Activated naive CD8-positive, alpha-beta T cell treated with anti-CD3 and anti-CD28 coated beads, Interleukin-2, amount 50 U/mL, for 24 hours (primary cell): ENCODE measurements around the gene CCT8L2.
"Not testable (repeated sequence)": the region's sequence is repeated elsewhere in the genome, so short reads cannot be mapped to it uniquely, and the experiment has no call there.

Source experiments
- ATAC-seq: fragments of 150-1000 bp; cut with Tn5 transposase; one replicate; pipeline ENCODE4 v1.10.0; 2021
- DNase-seq: peaks from one replicate; pipeline ENCODE4 v3.0.0; 2021
- H3K27ac Mint-ChIP-seq: one replicate; pipeline ENCODE4 v1.8.0; 2021; ENCODE audit warnings: mild to moderate bottlenecking, mixed read lengths
- H3K27me3 Mint-ChIP-seq: one replicate; pipeline ENCODE4 v1.8.0; 2021; ENCODE audit warnings: mixed read lengths
- H3K36me3 Mint-ChIP-seq: one replicate; pipeline ENCODE4 v1.8.0; 2021; ENCODE audit warnings: low read depth, mixed read lengths
- H3K4me1 Mint-ChIP-seq: one replicate; pipeline ENCODE4 v1.8.0; 2021; ENCODE audit warnings: mixed read lengths
- H3K4me3 Mint-ChIP-seq: one replicate; pipeline ENCODE4 v1.8.0; 2021; ENCODE audit warnings: mild to moderate bottlenecking, moderate library complexity, mixed read lengths
- H3K9me3 Mint-ChIP-seq: one replicate; pipeline ENCODE4 v1.8.0; 2021; ENCODE audit warnings: mixed read lengths

Gene CCT8L2

GRCh38 chr22:16557511-16557910 is 35.1 kb downstream of the CCT8L2 start:
- DNase-seq, H3K27ac Mint-ChIP-seq, ATAC-seq, H3K4me1 Mint-ChIP-seq, H3K27me3 Mint-ChIP-seq, H3K36me3 Mint-ChIP-seq, H3K4me3 Mint-ChIP-seq, H3K9me3 Mint-ChIP-seq: not testable (repeated sequence)

GRCh38 chr22:16555077-16555994 is 37.3 kb downstream of the CCT8L2 start:
- not testable (repeated sequence) for H3K9me3 Mint-ChIP-seq, H3K36me3 Mint-ChIP-seq, H3K4me3 Mint-ChIP-seq, H3K27me3 Mint-ChIP-seq, DNase-seq, H3K4me1 Mint-ChIP-seq, H3K27ac Mint-ChIP-seq, ATAC-seq

GRCh38 chr22:16543310-16543709 is 49.3 kb downstream of the CCT8L2 start:
- H3K27me3 Mint-ChIP-seq, H3K36me3 Mint-ChIP-seq, H3K9me3 Mint-ChIP-seq, ATAC-seq, H3K4me1 Mint-ChIP-seq, DNase-seq, H3K27ac Mint-ChIP-seq, H3K4me3 Mint-ChIP-seq: not testable (repeated sequence)
